ENCODE data around the gene TMEM26.

- no peak for TF ChIP-seq CTCF (IDR thresholded peaks at IDR 0.05)
- TF ChIP-seq HMGXB4 (CRISPR knock-in tag; IDR thresholded peaks at IDR 0.05) = no peak
- no peak for TF ChIP-seq TCF7 (CRISPR knock-in tag; IDR thresholded peaks at IDR 0.05; ENCODE audit: low read depth)
- no peak for TF ChIP-seq ETV6 (CRISPR knock-in tag; IDR thresholded peaks at IDR 0.05)
- TF ChIP-seq, protein P1, sequence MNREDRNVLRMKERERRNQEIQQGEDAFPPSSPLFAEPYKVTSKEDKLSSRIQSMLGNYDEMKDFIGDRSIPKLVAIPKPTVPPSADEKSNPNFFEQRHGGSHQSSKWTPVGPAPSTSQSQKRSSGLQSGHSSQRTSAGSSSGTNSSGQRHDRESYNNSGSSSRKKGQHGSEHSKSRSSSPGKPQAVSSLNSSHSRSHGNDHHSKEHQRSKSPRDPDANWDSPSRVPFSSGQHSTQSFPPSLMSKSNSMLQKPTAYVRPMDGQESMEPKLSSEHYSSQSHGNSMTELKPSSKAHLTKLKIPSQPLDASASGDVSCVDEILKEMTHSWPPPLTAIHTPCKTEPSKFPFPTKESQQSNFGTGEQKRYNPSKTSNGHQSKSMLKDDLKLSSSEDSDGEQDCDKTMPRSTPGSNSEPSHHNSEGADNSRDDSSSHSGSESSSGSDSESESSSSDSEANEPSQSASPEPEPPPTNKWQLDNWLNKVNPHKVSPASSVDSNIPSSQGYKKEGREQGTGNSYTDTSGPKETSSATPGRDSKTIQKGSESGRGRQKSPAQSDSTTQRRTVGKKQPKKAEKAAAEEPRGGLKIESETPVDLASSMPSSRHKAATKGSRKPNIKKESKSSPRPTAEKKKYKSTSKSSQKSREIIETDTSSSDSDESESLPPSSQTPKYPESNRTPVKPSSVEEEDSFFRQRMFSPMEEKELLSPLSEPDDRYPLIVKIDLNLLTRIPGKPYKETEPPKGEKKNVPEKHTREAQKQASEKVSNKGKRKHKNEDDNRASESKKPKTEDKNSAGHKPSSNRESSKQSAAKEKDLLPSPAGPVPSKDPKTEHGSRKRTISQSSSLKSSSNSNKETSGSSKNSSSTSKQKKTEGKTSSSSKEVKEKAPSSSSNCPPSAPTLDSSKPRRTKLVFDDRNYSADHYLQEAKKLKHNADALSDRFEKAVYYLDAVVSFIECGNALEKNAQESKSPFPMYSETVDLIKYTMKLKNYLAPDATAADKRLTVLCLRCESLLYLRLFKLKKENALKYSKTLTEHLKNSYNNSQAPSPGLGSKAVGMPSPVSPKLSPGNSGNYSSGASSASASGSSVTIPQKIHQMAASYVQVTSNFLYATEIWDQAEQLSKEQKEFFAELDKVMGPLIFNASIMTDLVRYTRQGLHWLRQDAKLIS (CRISPR knock-in tag; IDR thresholded peaks at IDR 0.05; ENCODE audit: borderline replicate concordance) = no peak
- no peak for TF ChIP-seq TEAD1 (CRISPR knock-in tag; IDR thresholded peaks at IDR 0.05)
- no peak for TF ChIP-seq NR3C1 (CRISPR knock-in tag; conservative IDR thresholded peaks at IDR 0.05; ENCODE audit: low read depth)
- TF ChIP-seq, protein P2, sequence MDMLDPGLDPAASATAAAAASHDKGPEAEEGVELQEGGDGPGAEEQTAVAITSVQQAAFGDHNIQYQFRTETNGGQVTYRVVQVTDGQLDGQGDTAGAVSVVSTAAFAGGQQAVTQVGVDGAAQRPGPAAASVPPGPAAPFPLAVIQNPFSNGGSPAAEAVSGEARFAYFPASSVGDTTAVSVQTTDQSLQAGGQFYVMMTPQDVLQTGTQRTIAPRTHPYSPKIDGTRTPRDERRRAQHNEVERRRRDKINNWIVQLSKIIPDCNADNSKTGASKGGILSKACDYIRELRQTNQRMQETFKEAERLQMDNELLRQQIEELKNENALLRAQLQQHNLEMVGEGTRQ (CRISPR knock-in tag; IDR thresholded peaks at IDR 0.05) = no peak
- TF ChIP-seq ZNF416 (CRISPR knock-in tag; IDR thresholded peaks at IDR 0.05) = no peak
- TF ChIP-seq NR1H2 (CRISPR knock-in tag; IDR thresholded peaks at IDR 0.05) = no peak
Observed at GRCh38 chr10:61465901-61466632, 12.9 kb upstream of the TMEM26 start.
